ENCODE results near the gene LMBR1. TPM values are rescaled to one million over a fixed set of nuclear protein-coding genes. Genes with fewer than 3 reads are reported as not detected.

The LMBR1 gene
- total and polyA plus RNA-seq, 2 donors (not counting 1 experiment from before 2014, with no cell fraction given), result 19.7 to 85.2 TPM

DNA sequence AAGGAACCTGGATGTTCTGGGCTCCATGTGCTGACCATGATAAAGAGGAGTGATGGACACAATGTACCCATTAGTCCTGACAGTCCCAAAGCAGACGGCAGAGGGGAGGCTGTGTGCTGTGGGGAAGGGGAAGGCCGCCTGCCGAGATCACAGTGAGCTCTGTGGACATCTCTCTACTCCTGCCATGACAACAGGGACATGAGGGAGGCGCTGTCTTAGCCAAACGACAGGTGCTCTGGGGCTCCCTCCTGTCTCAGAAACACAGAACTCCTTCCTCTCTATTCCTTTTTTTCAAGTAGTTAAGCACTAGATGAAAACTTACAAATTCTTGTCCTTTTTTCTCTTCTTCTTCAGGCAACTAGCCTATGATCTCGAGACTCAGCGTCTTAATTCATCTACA, 139.4 kb downstream of the LMBR1 start:
- no peaks in the 10 kb centered on the region for H3K27me3 ChIP-seq (replicated peaks in 1 of 4; ENCODE audit: control extremely low read depth in 1 of 4, control insufficient read depth in 3 of 4, insufficient read depth in 4 of 4, low read length in 3 of 4)
- no peaks in the 10 kb centered on the region for H3K4me1 Mint-ChIP-seq
- H3K4me2 ChIP-seq (replicated peaks; ENCODE audit: low read depth, low read length, poor library complexity, severe bottlenecking), result no peak overlapping the region
- ChIA-PET CTCF (no interaction called here), POLR2A (no interaction called here)
- H3K27ac ChIP-seq (ENCODE audit: low read length in 2 of 2), result no peak overlapping the region
- no peak overlapping the region for H3K27ac Mint-ChIP-seq
- H3K79me2 ChIP-seq (ENCODE audit: control insufficient read depth, insufficient read depth, low read length), result no peaks in the 10 kb centered on the region
- no peak for DNase-seq
- intact Hi-C loops (cut with micrococcal nuclease), result no loop called here
- H3K9me3 ChIP-seq (ENCODE audit: control extremely low read depth in 1 of 3, control insufficient read depth in 2 of 3, insufficient read depth in 1 of 3, low read length in 2 of 3), result no peaks in the 10 kb centered on the region
- no peak overlapping the region for H3K4me3 Mint-ChIP-seq
- H4K20me1 ChIP-seq (ENCODE audit: control insufficient read depth, insufficient read depth, low read length, poor library complexity, severe bottlenecking), result no peaks in the 10 kb centered on the region
- no peak for TF ChIP-seq EZH2 (IDR thresholded peaks at IDR 0.05; ENCODE audit: borderline replicate concordance, insufficient read depth, low read depth, low read length, poor library complexity, severe bottlenecking)
- TF ChIP-seq, protein P1, sequence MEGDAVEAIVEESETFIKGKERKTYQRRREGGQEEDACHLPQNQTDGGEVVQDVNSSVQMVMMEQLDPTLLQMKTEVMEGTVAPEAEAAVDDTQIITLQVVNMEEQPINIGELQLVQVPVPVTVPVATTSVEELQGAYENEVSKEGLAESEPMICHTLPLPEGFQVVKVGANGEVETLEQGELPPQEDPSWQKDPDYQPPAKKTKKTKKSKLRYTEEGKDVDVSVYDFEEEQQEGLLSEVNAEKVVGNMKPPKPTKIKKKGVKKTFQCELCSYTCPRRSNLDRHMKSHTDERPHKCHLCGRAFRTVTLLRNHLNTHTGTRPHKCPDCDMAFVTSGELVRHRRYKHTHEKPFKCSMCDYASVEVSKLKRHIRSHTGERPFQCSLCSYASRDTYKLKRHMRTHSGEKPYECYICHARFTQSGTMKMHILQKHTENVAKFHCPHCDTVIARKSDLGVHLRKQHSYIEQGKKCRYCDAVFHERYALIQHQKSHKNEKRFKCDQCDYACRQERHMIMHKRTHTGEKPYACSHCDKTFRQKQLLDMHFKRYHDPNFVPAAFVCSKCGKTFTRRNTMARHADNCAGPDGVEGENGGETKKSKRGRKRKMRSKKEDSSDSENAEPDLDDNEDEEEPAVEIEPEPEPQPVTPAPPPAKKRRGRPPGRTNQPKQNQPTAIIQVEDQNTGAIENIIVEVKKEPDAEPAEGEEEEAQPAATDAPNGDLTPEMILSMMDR (IDR thresholded peaks at IDR 0.05), result no peak
- 89% methylated on average over 3 of the region's 7 CpGs for WGBS (ENCODE audit: insufficient coverage)
- H3K4me1 ChIP-seq (ENCODE audit: control insufficient read depth in 2 of 2, insufficient read depth in 2 of 2, low read length in 2 of 2), result no peaks in the 10 kb centered on the region
- no peak overlapping the region for H3K9ac ChIP-seq (ENCODE audit: low read length)
- no peak overlapping the region for H3K4me3 ChIP-seq (ENCODE audit: control extremely low read depth in 1 of 5, extremely low read depth in 1 of 5, insufficient read depth in 1 of 5, low read depth in 2 of 5, low read length in 4 of 5)
- H3K9me3 Mint-ChIP-seq (ENCODE audit: insufficient read depth), result no peaks in the 10 kb centered on the region
- H2AFZ ChIP-seq (ENCODE audit: insufficient read depth, low read depth, low read length, poor library complexity, severe bottlenecking), result no peak overlapping the region
- ATAC-seq (ENCODE audit: low read depth), result no peak
- H3K36me3 ChIP-seq (replicated peaks in 1 of 2; ENCODE audit: control extremely low read depth in 1 of 2, control insufficient read depth in 1 of 2, extremely low read depth in 1 of 2, insufficient read depth in 2 of 2, low read length in 1 of 2), result peaks cover 0 to 16% of the 10 kb centered on the region in 2 experiments
- no peaks in the 10 kb centered on the region for H3K27me3 Mint-ChIP-seq

DNA sequence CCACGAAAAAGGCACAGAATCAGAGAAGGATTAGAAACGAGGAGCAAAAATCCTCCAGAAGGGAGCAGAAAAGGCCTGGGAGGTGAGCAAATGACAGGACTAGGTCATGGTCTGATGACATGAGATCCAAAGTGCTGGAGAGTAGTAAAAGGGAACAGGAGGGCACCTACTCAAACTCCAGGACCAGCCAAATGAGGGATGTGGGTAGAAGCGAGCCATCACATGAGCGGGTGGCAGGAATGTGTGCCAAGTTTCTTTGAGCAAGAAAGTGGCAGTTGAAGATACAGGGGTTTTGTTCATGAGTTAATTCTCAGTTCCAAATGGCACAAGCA, 139.8 kb downstream of the LMBR1 start:
- Histone ChIP-seq H3K4me3 (ENCODE audit: control extremely low read depth in 1 of 5, extremely low read depth in 1 of 5, insufficient read depth in 1 of 5, low read depth in 2 of 5, low read length in 4 of 5) (no peak overlapping the region), H3K36me3 (replicated peaks in 1 of 2; ENCODE audit: control extremely low read depth in 1 of 2, control insufficient read depth in 1 of 2, extremely low read depth in 1 of 2, insufficient read depth in 2 of 2, low read length in 1 of 2) (peaks cover 0 to 13% of the 10 kb centered on the region in 2 experiments), H3K27ac (ENCODE audit: low read length in 2 of 2) (no peak overlapping the region), H3K9ac (ENCODE audit: low read length) (no peak overlapping the region), H4K20me1 (ENCODE audit: control insufficient read depth, insufficient read depth, low read length, poor library complexity, severe bottlenecking) (no peaks in the 10 kb centered on the region), H2AFZ (ENCODE audit: insufficient read depth, low read depth, low read length, poor library complexity, severe bottlenecking) (no peak overlapping the region), H3K4me2 (replicated peaks; ENCODE audit: low read depth, low read length, poor library complexity, severe bottlenecking) (no peak overlapping the region), H3K4me1 (ENCODE audit: control insufficient read depth in 2 of 2, insufficient read depth in 2 of 2, low read length in 2 of 2) (no peaks in the 10 kb centered on the region), H3K27me3 (replicated peaks in 1 of 4; ENCODE audit: control extremely low read depth in 1 of 4, control insufficient read depth in 3 of 4, insufficient read depth in 4 of 4, low read length in 3 of 4) (no peaks in the 10 kb centered on the region), H3K79me2 (ENCODE audit: control insufficient read depth, insufficient read depth, low read length) (no peaks in the 10 kb centered on the region), H3K9me3 (ENCODE audit: control extremely low read depth in 1 of 3, control insufficient read depth in 2 of 3, insufficient read depth in 1 of 3, low read length in 2 of 3) (no peaks in the 10 kb centered on the region)
- ChIA-PET CTCF (no interaction called here), POLR2A (no interaction called here)
- H3K9me3 Mint-ChIP-seq (ENCODE audit: insufficient read depth), result no peaks in the 10 kb centered on the region
- TF ChIP-seq, protein P1 (IDR thresholded peaks at IDR 0.05), result no peak
- no peak for TF ChIP-seq EZH2 (IDR thresholded peaks at IDR 0.05; ENCODE audit: borderline replicate concordance, insufficient read depth, low read depth, low read length, poor library complexity, severe bottlenecking)
- no peak overlapping the region for H3K4me3 Mint-ChIP-seq
- intact Hi-C loops (cut with micrococcal nuclease), result no loop called here
- WGBS (ENCODE audit: insufficient coverage), result 100% methylated on average over 4 of the region's 4 CpGs
- DNase-seq (no peak), ATAC-seq (ENCODE audit: low read depth) (no peak)
- H3K27me3 Mint-ChIP-seq, result no peaks in the 10 kb centered on the region
- no peak overlapping the region for H3K27ac Mint-ChIP-seq
- no peaks in the 10 kb centered on the region for H3K4me1 Mint-ChIP-seq
